Measurements from ENCODE around the gene TCN2. TPM values are rescaled to one million over a fixed set of nuclear protein-coding genes. Genes with fewer than 3 reads are reported as not detected.

Gene TCN2
- total RNA-seq (2021; ENCODE audit: unreplicated experiment): 2.2 TPM
- polyA plus RNA-seq (2012): 2.3 and 2.7 TPM in 2 replicates
- Bru-seq, nascent RNA: percentile 30 among the genes with signal in this experiment
- BruChase-seq, experiment 1, labeled RNA remaining after a 6-hour chase: percentile 30 among the genes with signal in this experiment
- percentile 30 among the genes with signal in this experiment for BruChase-seq, experiment 2, labeled RNA remaining after a 2-hour chase
- long read RNA-seq, partial matches to known transcripts: 0 of 2 reads
- long read RNA-seq, other reads (novel, unspliced or antisense): 0 of 2 reads

- peak within 1 kb of the TSS; percentile 51 to 68 for H3K4me3 ChIP-seq (replicated peaks in 1 of 2; ENCODE audit: low read depth in 1 of 2, low read length in 2 of 2)
- no peaks in the 10 kb centered on the region for H3K27me3 ChIP-seq (ENCODE audit: insufficient read depth, low read length)
- H3K27ac ChIP-seq (ENCODE audit: low read depth, low read length): peak within 1 kb of the TSS; percentile 13; the same call in 1 of the 2 replicates
- peak within 1 kb of the TSS; percentile 98 for H3K4me2 ChIP-seq (ENCODE audit: low read length)
- no peaks in the 10 kb centered on the region for H4K20me1 ChIP-seq (ENCODE audit: insufficient read depth)
- CTCF ChIA-PET: interaction anchor here (0.6 to 2.3 kb wide), 12 partner anchors 8 to 1075 kb away, joined by 3 to 10 read pairs (median 4); no protein-coding TSS in a partner anchor
- peak within 1 kb of the TSS; percentile 41 for H3K9ac ChIP-seq (ENCODE audit: low read length)
- peak within 1 kb of the TSS; percentile 72 for H2AFZ ChIP-seq (ENCODE audit: low read depth, low read length, poor library complexity, severe bottlenecking)
- H3K9me2 ChIP-seq (ENCODE audit: insufficient read depth): no peaks in the 10 kb centered on the region
- BruUV-seq (replicated peaks): no TSS peak
- no peak for DNase-seq (ENCODE audit: low read depth, low spot score)
- H3K9me3 ChIP-seq (ENCODE audit: control insufficient read depth in 1 of 2, insufficient read depth in 1 of 2, low read depth in 1 of 2, low read length in 2 of 2): no peaks in the 10 kb centered on the region
- H3K36me3 ChIP-seq (ENCODE audit: control insufficient read depth in 1 of 2, insufficient read depth in 2 of 2, low read length in 2 of 2): no peaks in the 10 kb centered on the region
- intact Hi-C loops (cut with micrococcal nuclease): loop anchor here (10.0 kb wide), 1 partner anchor 148 kb away; no protein-coding TSS in a partner anchor
- RAD21 ChIA-PET (ENCODE audit: low non-redundant PET in 1 of 2, low total read pairs in 2 of 2, uncharacterized antibody in 2 of 2, unreplicated experiment in 2 of 2): interaction anchor here (0.6 to 1.3 kb wide), 4 partner anchors 149 to 336 kb away, joined by 5 to 9 read pairs (median 6); no protein-coding TSS in a partner anchor
- TF ChIP-seq JUND (IDR thresholded peaks at IDR 0.05) (no peak), CBX3 (IDR thresholded peaks at IDR 0.05; ENCODE audit: low read depth) (no peak), MAX (IDR thresholded peaks at IDR 0.05) (no peak), POLR2AphosphoS5 (IDR thresholded peaks at IDR 0.05; ENCODE audit: low read depth, low read length) (peak; percentile 14; the same call in 1 of the 2 replicates), FOSL1 (IDR thresholded peaks at IDR 0.05; ENCODE audit: low read depth) (no peak), EZH2phosphoT487 (IDR thresholded peaks at IDR 0.05; ENCODE audit: borderline replicate concordance) (no peak), YY1 (IDR thresholded peaks at IDR 0.05; ENCODE audit: extremely low read depth, insufficient replicate concordance, low read depth, low read length) (no peak), POLR2A (IDR thresholded peaks at IDR 0.05; ENCODE audit: borderline replicate concordance, extremely low read depth, insufficient read depth, insufficient read length) (no peak), EZH2 (IDR thresholded peaks at IDR 0.05) (no peak), CTCF (IDR thresholded peaks at IDR 0.05 in 2 of 3, conservative IDR thresholded peaks at IDR 0.05 in 1 of 3; ENCODE audit: borderline replicate concordance in 1 of 3, insufficient read depth in 1 of 3, low read depth in 2 of 3, low read length in 2 of 3) (0 out of 6 replicates have a peak, but pooled peaks of 1 of the 3 experiments have one; percentile 1), ZFX (IDR thresholded peaks at IDR 0.05) (no peak)
- POLR2A ChIA-PET: interaction anchor here (0.6 to 1.1 kb wide), 2 partner anchors 11 to 18 kb away, joined by 3 to 5 read pairs; no protein-coding TSS in a partner anchor
- H3K79me2 ChIP-seq (ENCODE audit: insufficient read depth, low read length): no peaks in the 10 kb centered on the region
- peak; percentile 59 for ATAC-seq
- peaks cover 22 to 49% of the 10 kb centered on the region in 2 experiments for H3K4me1 ChIP-seq (ENCODE audit: control insufficient read depth in 1 of 2, insufficient read depth in 2 of 2, low read length in 2 of 2)
Observed at GRCh38 chr22:30606455-30607299, at the start of gene TCN2. TCN2 (plus strand) TSS chr22:30607174; CDS start chr22:30607332, 158 bp downstream.

Measured in HCT116 (cell line).